GM12874 (cell line): ENCODE results near the gene JADE2.

ENCODE experiments used
- TF ChIP-seq, protein P1 (sequence below): IDR thresholded peaks from 2 replicates; pipeline ENCODE4 v1.5.1; 2011; ENCODE audit warnings: low read depth, mild to moderate bottlenecking, control low read depth, low read length, moderate library complexity; ENCODE audit not compliant: insufficient read depth

The JADE2 gene

DNA sequence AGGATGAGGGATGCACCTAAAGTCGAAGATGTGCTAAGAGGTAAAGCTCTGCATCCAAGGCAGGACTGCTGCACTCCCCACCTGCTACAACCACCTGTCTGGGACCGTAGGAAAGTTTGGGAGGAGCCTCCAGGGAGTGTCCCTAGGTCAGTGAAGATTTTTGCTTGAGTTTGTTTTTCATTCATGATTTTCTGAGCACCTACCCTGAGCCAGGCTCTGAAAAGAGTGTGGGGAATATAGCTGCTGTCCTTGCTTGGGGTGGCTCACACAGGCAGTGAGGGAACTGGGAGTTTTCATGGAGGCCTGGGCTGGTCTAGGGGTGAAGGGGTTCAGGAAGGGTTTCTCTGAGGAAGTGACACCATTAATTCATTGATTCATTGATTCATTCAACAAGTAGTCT, 58.3 kb downstream of the JADE2 start:
- TF ChIP-seq, protein P1, sequence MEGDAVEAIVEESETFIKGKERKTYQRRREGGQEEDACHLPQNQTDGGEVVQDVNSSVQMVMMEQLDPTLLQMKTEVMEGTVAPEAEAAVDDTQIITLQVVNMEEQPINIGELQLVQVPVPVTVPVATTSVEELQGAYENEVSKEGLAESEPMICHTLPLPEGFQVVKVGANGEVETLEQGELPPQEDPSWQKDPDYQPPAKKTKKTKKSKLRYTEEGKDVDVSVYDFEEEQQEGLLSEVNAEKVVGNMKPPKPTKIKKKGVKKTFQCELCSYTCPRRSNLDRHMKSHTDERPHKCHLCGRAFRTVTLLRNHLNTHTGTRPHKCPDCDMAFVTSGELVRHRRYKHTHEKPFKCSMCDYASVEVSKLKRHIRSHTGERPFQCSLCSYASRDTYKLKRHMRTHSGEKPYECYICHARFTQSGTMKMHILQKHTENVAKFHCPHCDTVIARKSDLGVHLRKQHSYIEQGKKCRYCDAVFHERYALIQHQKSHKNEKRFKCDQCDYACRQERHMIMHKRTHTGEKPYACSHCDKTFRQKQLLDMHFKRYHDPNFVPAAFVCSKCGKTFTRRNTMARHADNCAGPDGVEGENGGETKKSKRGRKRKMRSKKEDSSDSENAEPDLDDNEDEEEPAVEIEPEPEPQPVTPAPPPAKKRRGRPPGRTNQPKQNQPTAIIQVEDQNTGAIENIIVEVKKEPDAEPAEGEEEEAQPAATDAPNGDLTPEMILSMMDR, result no peak

- TF ChIP-seq, protein P1, result no peak
These were observed 59.2 kb downstream of the JADE2 start for GRCh38 chr5:134584662-134585061.

DNA sequence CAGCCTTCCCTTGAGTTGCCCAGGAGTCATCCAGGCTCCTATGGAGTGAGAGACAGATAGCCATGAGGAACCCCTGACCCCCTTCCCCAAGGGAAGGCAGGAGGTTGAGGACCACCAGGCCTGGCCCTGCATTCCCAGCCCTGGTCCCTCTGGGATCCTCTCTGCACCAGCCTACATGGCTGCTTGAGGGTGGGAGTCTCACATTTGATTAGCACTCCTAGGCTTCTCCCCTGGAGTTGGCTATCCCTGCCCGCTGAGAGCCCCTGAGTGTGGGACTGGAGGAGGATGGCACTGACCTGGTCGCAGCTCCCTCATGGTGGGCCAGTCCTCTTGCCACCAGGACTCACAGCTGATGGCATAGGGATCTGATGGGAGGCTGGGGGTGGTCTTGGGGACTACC, 60.5 kb downstream of the JADE2 start:
- TF ChIP-seq, protein P1, result no peak

DNA sequence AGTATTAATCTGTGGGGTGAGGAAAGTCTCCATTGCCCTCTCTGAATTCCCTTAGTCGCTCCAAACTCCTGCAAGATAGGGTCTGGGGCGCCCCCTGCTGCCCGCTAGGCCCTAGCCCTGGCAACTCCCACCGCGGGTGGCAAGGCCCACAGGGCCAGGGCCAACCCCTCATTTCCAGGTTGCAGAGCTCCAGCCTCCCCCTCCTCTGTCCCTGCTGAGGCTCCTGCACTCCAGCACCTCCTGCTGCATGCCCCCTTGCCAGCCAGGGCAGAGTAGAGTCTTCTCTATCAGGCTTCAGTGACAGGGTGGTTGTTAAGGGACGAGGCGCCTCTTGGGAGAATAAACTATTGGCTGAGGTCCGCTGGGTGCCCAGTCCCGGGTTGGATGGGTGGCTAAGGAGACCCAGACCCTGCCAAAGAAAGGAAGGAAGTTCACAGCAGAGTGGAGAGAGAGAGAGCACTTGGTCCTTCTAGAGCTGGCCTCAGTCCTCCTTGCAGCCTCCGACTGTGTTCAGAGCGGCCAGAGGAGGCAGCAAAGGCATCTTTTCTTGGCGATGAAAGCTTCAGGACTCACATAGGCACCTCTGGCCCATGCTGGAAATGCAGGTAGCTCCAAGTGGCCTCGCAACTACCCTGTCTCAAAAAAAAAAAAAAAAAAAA, 61.5 kb downstream of the JADE2 start:
- TF ChIP-seq, protein P1, result peak; percentile 92

DNA sequence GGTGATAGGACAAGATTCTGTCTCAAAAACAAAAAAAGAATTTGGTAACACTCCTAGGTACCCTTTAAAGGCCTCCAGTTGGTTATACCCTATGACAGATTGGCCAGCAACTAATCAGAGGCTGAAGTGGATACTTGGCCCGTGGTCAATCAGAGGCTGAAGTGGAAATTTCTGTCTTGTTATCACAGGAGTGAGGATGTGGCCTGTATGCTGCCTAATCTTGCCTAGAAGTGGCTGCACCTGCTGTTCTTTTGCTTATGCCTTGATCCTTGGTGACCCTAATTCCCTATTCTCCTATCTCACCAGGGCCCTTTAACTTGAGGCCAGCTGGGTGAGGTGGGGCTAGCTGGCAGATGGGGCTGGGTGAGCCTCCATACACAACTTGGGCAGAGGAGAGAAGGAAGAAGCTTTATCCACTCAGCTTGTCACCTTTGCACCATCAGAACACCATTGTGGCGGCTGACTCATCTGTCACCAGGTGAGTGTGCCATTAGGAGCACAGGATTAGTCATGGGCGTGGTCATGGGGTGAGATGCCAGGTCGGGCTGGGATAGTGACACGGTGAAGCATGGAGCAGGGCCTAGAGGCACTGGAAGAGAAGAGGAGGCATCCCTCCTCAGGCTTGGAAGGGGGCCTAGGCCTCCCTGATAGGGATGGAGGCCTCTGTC, 65.7 kb downstream of the JADE2 start:
- TF ChIP-seq, protein P1, result no peak

DNA sequence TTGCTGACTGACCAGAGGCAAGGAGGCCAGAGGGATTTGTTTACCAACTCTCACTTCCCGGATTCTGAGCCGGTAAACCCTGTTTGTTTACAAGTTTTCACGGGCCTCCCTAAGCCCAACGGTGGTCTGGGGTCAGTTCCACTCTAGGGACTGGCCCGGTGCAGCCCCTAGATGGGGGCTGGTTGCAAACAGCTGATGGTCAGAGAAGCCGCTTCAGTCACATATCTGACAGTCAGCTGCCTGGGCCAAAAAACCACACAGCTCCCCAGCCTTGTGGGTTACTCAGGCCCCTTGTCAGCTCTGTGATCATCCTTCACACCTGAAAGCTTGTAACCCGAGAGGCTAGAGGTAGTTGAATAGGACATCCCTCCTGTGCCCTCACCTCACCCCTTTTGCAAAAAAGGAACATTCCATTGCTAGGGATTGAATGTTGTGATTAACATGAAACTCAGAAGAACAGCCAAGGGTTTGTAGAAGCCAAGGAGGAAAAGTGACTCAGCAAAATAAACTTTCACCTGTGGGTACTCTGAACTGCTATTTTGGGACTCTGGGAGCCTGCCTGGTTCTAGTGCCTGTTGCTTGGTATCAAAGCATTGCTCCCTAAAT, 66.8 kb downstream of the JADE2 start:
- TF ChIP-seq, protein P1, result no peak

GRCh38 chr5:134594336-134594735, 68.9 kb downstream of the JADE2 start:
- TF ChIP-seq, protein P1, result no peak
